ENCODE measurements around the gene ANKK1.

GRCh38 chr11:113419454-113420003, 31.9 kb downstream of the ANKK1 start:
- TF ChIP-seq EZH2 (IDR thresholded peaks at IDR 0.05; ENCODE audit: borderline replicate concordance, low read length) (no peak), CTCF (conservative IDR thresholded peaks at IDR 0.05 in 1 of 2, IDR thresholded peaks at IDR 0.05 in 1 of 2; ENCODE audit: extremely low read depth in 1 of 2, insufficient read depth in 1 of 2, low read depth in 1 of 2, low read length in 2 of 2) (no peak)

Measured in mammary epithelial cell (primary cell).